ENCODE results near the gene PACSIN1. TPM values are rescaled to one million over a fixed set of nuclear protein-coding genes. Genes with fewer than 3 reads are reported as not detected.

PACSIN1 gene
- total and polyA plus RNA-seq, 4 donors: 0.03 to 0.17 (median 0.15) TPM

- TF ChIP-seq HNF4A (conservative IDR thresholded peaks at IDR 0.05): no peak
- TF ChIP-seq HNF4G (IDR thresholded peaks at IDR 0.05): no peak
Measured at GRCh38 chr6:34556493-34556892, 90.6 kb downstream of the PACSIN1 start (continued).

- Histone ChIP-seq H3K27me3 (ENCODE audit: control insufficient read depth in 4 of 4, insufficient read depth in 4 of 4, low read length in 3 of 4) (no peaks in the 10 kb centered on the region), H3K36me3 (ENCODE audit: control insufficient read depth in 4 of 4, insufficient read depth in 3 of 4, low read depth in 1 of 4, low read length in 3 of 4) (no peaks in the 10 kb centered on the region), H3K9ac (ENCODE audit: low read depth in 1 of 2, low read length in 2 of 2) (no peak overlapping the region), H3K4me1 (ENCODE audit: control insufficient read depth in 4 of 4, insufficient read depth in 4 of 4, low read length in 3 of 4) (no peaks in the 10 kb centered on the region), H3K4me3 (ENCODE audit: low read depth in 1 of 3, low read length in 3 of 3) (no peak overlapping the region), H3K9me3 (ENCODE audit: control insufficient read depth in 4 of 4, low read length in 3 of 4) (peaks cover 0 to 5% (median 2%) of the 10 kb centered on the region in 4 donors), H3K27ac (ENCODE audit: low read depth in 1 of 2, low read length in 2 of 2) (no peak overlapping the region)
- no peak for TF ChIP-seq TAF1 (conservative IDR thresholded peaks at IDR 0.05)
- no peak for TF ChIP-seq GABPA (IDR thresholded peaks at IDR 0.05 in 1 of 2, conservative IDR thresholded peaks at IDR 0.05 in 1 of 2)
- no peak for TF ChIP-seq MAX (IDR thresholded peaks at IDR 0.05)
- TF ChIP-seq ATF3 (IDR thresholded peaks at IDR 0.05): no peak
- TF ChIP-seq ZBTB33 (IDR thresholded peaks at IDR 0.05): no peak
- TF ChIP-seq RAD21 (IDR thresholded peaks at IDR 0.05): no peak
- TF ChIP-seq SP1 (IDR thresholded peaks at IDR 0.05): no peak
- no peak for TF ChIP-seq JUND (IDR thresholded peaks at IDR 0.05)
- TF ChIP-seq FOXA1 (IDR thresholded peaks at IDR 0.05): no peak
- TF ChIP-seq CTCF (IDR thresholded peaks at IDR 0.05; ENCODE audit: low read depth, low read length, missing input control): no peak
- TF ChIP-seq HNF4G (IDR thresholded peaks at IDR 0.05): no peak
- TF ChIP-seq RXRA (IDR thresholded peaks at IDR 0.05): no peak
- TF ChIP-seq YY1 (IDR thresholded peaks at IDR 0.05): no peak
- TF ChIP-seq EGR1 (IDR thresholded peaks at IDR 0.05; ENCODE audit: low read depth in 2 of 2): no peak
- TF ChIP-seq FOXA2 (IDR thresholded peaks at IDR 0.05): no peak
- TF ChIP-seq HNF4A (conservative IDR thresholded peaks at IDR 0.05): no peak
- no peak for TF ChIP-seq REST (IDR thresholded peaks at IDR 0.05)
- TF ChIP-seq NR2F2 (IDR thresholded peaks at IDR 0.05): no peak
- DNase-seq (ENCODE audit: low spot score): no peak
- 80% methylated on average over 9 of the region's 9 CpGs for WGBS
Measured at GRCh38 chr6:34557228-34557627, 91.4 kb downstream of the PACSIN1 start.
